H1 (cell line): ENCODE measurements around the gene WDFY4. TPM values are rescaled to one million over a fixed set of nuclear protein-coding genes. Genes with fewer than 3 reads are reported as not detected.

Source experiments
- PHF8 ChIP-seq: fragments of 200-600 bp; sonication (generic); conservative IDR thresholded peaks from 2 replicates; pipeline ENCODE4 v1.7.1; 2012; ENCODE audit warnings: low read depth, mild to moderate bottlenecking, inconsistent platforms, low read length, moderate library complexity
- polyA plus RNA-seq, 7 experiments: library from polyadenylated mRNA; depleted of rRNA in 3 of 7; stranded (reverse) in 5 of 7; unstranded in 2 of 7; fragments of >200 nt in 5 of 7; fragments of 200-250 nt in 2 of 7; gene quantifications; 1 replicate in 5 of 7; 2 replicates in 1 of 7; 4 replicates in 1 of 7; pipeline versions ENCODE4 v1.2.1 to v1.2.3, GENCODE V29; 2011 to 2013; ENCODE audit warnings: missing spikeins in 2 of 7, mixed read lengths in 2 of 7
- total RNA-seq: library from RNA; stranded (reverse); fragmentation: NEBNext Ultra II Directional; extraction: Animal tissue kit (Norgen Biotek cat#: 25700); gene quantifications from 2 replicates; pipeline ENCODE4 v1.2.1, GENCODE V29; 2021

The WDFY4 gene
- total and polyA plus RNA-seq, 2 of the 8 experiments (the other 6 are each of a cell fraction or from before 2014, with no cell fraction given), result not detected

DNA sequence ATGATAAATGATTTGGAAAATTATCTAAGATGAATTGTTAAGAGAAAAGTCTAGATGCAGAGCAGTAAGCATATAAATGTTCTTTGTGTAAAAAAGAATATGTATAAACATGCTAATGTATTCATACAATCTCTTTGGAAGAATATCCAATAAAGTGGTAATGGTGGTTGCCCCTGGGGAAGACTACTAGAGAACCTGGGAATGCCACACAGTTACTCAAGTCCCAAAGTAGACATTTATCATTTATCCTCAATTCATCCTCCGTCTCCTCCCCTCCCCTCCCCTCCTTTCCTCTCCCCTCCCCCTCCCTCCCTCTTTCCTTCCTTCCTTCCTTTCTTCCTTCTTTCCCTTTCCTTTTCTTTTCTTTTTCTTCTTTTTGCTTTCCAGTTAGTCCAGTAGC, 203.3 kb downstream of the WDFY4 start (continued):
- no peak for TF ChIP-seq PHF8
